G401 (cell line): Measurements from ENCODE around the gene BMAL2. TPM values are rescaled to one million over a fixed set of nuclear protein-coding genes. Genes with fewer than 3 reads are reported as not detected.

ENCODE experiments used
- DNase-seq: peaks from one replicate; pipeline ENCODE4 v3.0.0-alpha.2; 2015; ENCODE audit warnings: low spot score
- in situ Hi-C: cut with HindIII; loops from 2 replicates; pipeline ENCODE4 v1.10.0; 2016; ENCODE audit warnings: low sequenced_read_pairs, mixed read lengths
- total RNA-seq: library from RNA; depleted of rRNA; stranded (reverse); fragments of >200 nt; shearing (Covaris generic); gene quantifications from 2 replicates; pipeline ENCODE4 v1.2.3, GENCODE V29; 2014; rRNA removed

BMAL2 gene
- total RNA-seq, 1 experiment from 2014 or later: 8.4 TPM

DNA sequence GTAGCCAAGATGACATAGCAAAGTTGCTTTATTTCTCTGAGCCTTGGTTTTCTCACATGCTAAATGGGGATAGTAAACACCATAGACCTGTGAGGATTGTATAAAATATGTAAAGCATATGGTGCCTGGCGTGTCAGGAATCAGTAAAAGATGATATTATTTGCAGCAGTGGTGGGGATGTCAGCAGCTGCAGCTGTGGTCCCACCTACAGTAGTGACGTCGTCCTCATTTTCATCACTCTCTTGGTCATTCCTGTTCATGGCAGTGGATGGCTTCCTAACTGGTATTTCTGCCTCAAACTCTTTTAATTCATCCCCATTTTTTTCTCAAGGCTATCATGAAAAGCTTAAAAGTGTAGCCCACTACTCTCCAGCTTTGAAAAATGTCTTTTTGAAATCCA is 12.1 kb downstream of the BMAL2 start:
- DNase-seq: no peak
- in situ Hi-C loops: no loop called here

DNA sequence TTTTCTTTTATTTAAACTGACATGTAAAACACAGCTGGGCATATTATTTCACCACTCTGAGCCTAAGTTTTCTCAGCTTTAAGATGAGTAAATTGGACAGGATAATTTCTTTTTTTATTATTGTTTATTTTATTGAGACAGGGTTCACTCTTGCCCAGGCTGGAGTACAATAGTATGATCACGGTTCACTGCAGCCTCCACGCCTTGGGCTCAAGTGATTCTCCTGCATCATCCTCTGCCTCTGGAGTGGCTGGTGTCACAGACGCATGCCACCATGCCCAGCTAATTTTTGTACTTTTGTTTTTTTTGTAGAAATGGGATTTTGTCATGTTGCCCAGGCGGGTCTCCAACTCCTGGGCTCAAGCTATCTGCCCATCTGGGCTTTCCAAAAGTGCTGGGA is 12.7 kb downstream of the BMAL2 start:
- DNase-seq: no peak
- in situ Hi-C loops: no loop called here

DNA sequence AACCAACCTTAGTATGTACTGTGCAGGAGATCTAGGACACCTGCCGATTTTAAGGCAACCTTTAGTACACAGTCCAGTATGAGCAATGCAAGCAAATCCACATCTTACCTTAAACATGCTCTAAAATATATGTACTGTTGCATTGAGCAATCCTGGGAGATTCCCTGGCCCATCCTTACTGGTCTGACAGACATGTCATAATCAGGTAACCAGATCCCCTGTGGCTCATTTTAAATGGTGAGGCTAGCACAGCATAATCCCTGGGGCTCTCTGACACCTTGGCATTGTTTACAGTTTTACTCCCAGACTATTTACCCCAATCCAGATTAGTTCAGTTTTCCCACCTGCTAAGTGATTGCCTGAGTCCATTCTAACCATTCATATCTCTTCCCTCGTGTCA is 15.1 kb downstream of the BMAL2 start:
- no peak for DNase-seq
- in situ Hi-C loops: no loop called here

DNA sequence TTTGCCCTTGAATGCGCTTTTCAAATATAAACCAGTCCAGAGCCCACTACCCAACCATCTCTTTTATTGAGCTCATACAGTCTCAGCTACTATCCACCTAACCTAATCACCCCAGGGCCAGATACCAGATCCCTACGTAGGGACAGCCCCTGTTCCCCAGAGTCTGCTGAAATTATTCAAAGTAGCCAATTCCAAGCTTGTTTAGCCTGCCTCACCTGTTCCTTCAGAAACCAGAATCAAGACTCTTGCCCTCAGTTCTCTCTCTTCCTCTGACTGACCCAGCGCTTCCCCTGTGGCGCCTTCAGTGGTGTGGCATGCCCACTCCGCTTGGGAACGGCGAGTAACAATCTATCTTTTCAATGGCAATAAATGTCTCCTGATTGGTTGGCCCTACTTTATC is 18.8 kb downstream of the BMAL2 start:
- in situ Hi-C loops: no loop called here
- DNase-seq: no peak

DNA sequence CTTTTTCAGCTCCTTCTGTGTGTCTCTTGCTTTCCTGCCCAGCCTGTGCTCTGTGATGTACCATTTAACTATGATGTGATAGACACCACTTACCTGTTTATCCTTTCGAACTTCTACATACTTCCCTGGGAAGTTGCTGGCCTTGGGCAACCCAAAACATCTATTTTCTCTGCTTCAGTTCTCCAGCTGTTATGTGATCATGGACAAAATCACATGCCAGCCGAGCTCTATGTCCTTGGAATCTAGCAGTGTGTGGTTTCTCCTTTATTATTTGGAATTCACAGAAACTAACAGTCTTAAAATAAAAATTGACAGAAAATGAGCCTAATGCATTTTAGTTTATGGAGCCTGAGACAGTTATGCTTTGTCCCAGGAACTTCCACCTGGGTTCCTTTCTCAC is 22.9 kb downstream of the BMAL2 start:
- in situ Hi-C loops: no loop called here
- no peak for DNase-seq

DNA sequence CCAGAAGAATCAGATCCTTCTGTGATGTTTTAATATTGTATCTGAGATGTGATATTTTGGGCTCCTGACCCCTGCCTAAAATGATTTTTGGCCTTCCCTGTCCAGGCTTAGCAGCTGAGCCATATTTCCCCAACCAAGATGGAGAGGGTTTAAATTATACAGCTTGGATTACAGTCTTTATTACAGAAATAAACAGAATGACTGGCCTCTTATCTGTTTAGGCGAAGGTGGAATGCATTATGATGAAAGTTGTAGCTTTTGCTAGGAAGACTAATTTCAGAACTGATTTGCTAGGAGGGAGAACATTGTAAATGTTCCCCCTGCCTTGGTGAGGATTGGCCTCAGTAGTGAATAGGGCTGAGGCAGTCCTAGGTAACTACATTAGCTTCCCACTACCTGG is 23.3 kb downstream of the BMAL2 start:
- in situ Hi-C loops: no loop called here

DNA sequence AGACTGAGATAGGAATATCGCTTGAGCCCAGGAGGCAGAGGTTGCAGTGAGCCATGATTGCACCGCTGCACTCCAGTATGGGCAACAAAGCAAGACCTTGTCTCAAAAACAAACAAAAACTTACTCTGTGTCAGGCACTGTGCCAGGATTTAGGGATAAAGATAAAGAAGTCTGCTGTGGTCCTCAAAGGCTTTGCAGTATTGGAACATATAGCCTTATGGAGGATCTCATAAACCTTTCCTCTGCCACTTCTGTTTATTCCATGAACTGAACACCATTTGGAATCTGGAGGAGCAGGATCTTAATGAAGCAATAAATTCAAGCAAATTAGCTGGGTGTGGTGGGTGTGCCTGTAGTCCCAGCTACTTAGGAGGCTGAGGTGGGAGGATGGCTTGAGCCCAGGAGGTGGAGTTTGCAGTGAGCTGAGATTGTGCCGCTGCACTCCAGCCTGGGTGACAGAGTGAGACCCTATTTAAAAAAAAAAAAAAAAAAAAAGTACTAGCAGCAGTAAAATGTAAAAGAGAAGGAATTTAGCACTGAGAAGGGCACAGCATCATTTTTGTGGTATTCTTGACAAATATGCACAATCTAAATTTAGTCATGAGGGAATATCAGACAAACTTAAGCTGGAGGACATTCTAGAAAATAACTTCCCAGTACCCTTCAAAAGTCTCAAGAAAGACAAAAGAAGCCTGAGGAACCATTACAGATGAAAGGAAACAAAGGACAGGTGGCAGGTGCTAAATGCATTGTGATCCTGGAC is 27.1 kb downstream of the BMAL2 start:
- DNase-seq: no peak
- in situ Hi-C loops: no loop called here

More for the DNA sequence above, 23.3 kb downstream of the BMAL2 start:
- no peak for DNase-seq

DNA sequence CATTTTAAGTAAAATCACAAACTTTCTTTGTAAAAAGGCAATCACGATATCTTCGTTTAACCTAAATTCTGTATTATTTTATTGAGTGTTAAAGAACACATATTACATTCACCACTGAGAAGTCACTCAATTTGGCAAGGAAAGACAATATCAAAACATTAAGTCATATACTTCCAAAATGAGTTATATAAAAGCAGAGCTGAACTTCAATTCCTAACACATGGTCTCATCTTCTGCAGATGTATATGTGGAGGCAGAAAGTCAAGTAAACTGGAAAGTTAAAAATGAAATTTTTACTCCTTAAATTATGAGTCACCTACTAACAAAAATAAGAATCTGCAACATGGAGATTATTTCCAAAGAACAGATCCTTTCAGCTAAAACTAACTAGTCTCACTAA is 28.7 kb downstream of the BMAL2 start:
- in situ Hi-C loops: no loop called here
- DNase-seq: no peak

DNA sequence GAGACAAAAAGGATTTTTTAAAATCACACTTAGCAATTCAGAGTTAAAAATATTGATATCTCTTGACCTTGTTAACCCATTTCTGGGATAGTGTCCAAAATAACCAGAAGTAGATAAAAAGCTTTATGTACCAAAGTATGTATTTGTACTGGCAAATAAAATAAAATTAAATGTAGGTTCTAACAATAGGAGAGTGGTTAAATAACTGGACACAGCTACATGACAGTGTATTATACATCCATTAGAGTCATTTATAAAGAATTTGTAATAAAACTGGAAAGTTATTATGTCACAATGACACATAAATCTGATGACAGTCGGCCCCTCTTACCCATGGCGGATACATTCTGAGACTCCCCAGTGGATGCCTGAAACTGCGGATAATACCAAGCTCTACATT is 34.0 kb downstream of the BMAL2 start:
- in situ Hi-C loops: no loop called here
- no peak for DNase-seq

DNA sequence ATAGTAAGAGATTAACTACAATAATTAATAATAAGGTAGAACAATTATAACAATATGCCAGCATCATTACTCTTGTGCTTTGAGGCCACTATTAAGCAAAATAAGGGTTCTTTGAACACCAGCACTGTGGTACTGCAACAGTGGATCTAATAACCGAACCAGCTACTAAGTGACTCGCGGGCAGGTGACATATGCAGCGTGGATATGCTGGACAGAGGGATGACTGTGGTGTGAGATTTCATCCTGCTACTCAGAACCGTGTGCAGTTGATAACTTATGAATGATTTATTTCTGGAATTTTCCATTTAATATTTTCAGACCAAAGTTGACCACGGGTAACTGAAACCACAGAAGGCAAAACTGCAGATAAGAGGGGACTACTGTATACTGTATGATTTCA is 34.4 kb downstream of the BMAL2 start:
- DNase-seq: no peak
- in situ Hi-C loops: no loop called here

DNA sequence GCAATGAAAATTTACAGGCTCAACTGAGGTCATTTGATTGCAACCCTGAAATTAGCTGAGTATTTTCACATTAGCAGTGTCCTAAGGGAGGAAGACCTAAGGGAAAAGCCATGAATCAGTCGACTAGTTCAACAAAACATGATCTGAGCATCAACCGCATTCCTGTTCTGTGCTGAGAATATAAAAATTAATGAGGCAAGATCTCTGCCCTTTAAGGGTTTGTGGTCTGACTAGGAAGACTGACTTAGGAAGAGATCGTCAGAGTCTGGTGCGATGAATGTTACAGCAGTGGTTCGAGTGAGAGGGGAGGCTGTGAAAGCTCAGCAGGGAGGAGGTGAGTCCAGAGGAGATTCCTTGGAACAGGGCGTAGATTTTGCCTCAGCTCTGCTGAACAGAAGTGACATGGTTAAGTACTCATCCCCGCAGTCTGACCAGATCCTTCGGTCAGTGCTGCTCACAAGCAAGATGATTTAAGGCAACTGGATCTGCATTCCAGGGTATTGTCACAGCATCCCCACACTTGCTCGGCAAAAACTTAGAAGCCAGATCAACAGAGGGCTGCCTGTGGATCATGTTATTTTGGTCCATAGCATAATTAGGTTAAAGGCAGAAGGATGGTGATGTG is 49.6 kb downstream of the BMAL2 start:
- in situ Hi-C loops: no loop called here
- no peak for DNase-seq

Other genes starting within 250 kb of the BMAL2 start
- gene STK38L, start 88.5 kb upstream of the BMAL2 start, total RNA-seq: 6.3 and 13.9 TPM in 2 replicates
- not detected in 2 replicates for gene SMCO2, start 113.9 kb downstream of the BMAL2 start, total RNA-seq
- gene PPFIBP1, start 191.4 kb downstream of the BMAL2 start, total RNA-seq: 27.1 and 43.4 TPM in 2 replicates